H1 (cell line): Measurements from ENCODE around the gene MEF2D. TPM values are rescaled to one million over a fixed set of nuclear protein-coding genes. Genes with fewer than 3 reads are reported as not detected.

Experiments used
- CTCF ChIA-PET: fragments of 300-600 bp; sonication (Branson Sonifier 250); formaldehyde crosslinking; loops from one replicate; lab custom pipeline; 2021; ENCODE audit not compliant: partially characterized antibody; lab: Charles Lee
- POLR2A ChIA-PET: fragments of 300-600 bp; sonication (Branson Sonifier 250); formaldehyde crosslinking; loops from one replicate; lab custom pipeline; 2021; ENCODE audit warnings: inconsistent platforms; ENCODE audit not compliant: partially characterized antibody; lab: Charles Lee
- DNase-seq, 2 experiments: peaks; one replicate each; pipeline versions ENCODE4 v3.0.0 to v3.0.0-alpha.2; 2010 to 2022; ENCODE audit warnings: low spot score in 2 of 2, low read depth in 1 of 2, mixed read lengths in 1 of 2
- FAIRE-seq: peaks from 2 replicates; lab custom pipeline; 2011; peaks lifted over from hg19 to GRCh38; lab: Jason Lieb, UNC
- H2AFZ ChIP-seq: 2 replicates; pipeline ENCODE4 v1.8.1; 2012; ENCODE audit warnings: low read length, inconsistent platforms
- H2AK5ac ChIP-seq: 2 replicates; pipeline ENCODE4 v1.6.1; 2013; ENCODE audit warnings: low read depth, low read length
- H2BK120ac ChIP-seq: replicated peaks from 2 replicates; pipeline ENCODE3; 2013; ENCODE audit warnings: low read depth, low read length, inconsistent platforms
- H2BK12ac ChIP-seq: 2 replicates; pipeline ENCODE4 v1.6.1; 2013; ENCODE audit warnings: low read depth, low read length
- H2BK15ac ChIP-seq: 2 replicates; pipeline ENCODE4 v1.6.1; 2013; ENCODE audit warnings: low read length
- H2BK20ac ChIP-seq: 2 replicates; pipeline ENCODE4 v1.6.1; 2013; ENCODE audit warnings: low read length
- H2BK5ac ChIP-seq: 2 replicates; pipeline ENCODE4 v1.6.1; 2013; ENCODE audit warnings: low read depth, low read length
- H3K14ac ChIP-seq: 2 replicates; pipeline ENCODE4 v1.6.1; 2013; ENCODE audit warnings: inconsistent platforms; ENCODE audit not compliant: insufficient read length
- H3K18ac ChIP-seq: 2 replicates; pipeline ENCODE4 v1.6.1; 2013; ENCODE audit warnings: low read length; ENCODE audit errors: extremely low read depth
- H3K23ac ChIP-seq: 2 replicates; pipeline ENCODE4 v1.6.1; 2013; ENCODE audit warnings: inconsistent platforms; ENCODE audit not compliant: insufficient read length
- H3K23me2 ChIP-seq: 2 replicates; pipeline ENCODE4 v1.6.1; 2013; ENCODE audit warnings: low read depth, low read length
- H3K27ac ChIP-seq: 2 replicates; pipeline ENCODE4 v1.6.1; 2011; ENCODE audit warnings: low read depth, low read length, inconsistent platforms
- H3K27me3 ChIP-seq, 4 experiments: replicated peaks in 1 of 4; 1 replicate in 1 of 4; 2 replicates in 3 of 4; pipeline versions ENCODE4 v1.6.1 to v1.8.1; 2011 to 2013; ENCODE audit warnings: low read length in 3 of 4, mild to moderate bottlenecking in 3 of 4, inconsistent platforms in 2 of 4, mixed read lengths in 2 of 4, moderate library complexity in 1 of 4; ENCODE audit not compliant: control insufficient read depth in 3 of 4, insufficient read depth in 3 of 4; ENCODE audit errors: extremely low read depth in 1 of 4
- H3K36me3 ChIP-seq, 4 experiments: 2 replicates each; pipeline versions ENCODE4 v1.6.1 to v1.8.1; 2011 to 2013; ENCODE audit warnings: mild to moderate bottlenecking in 4 of 4, low read length in 3 of 4, moderate library complexity in 2 of 4, control low read depth in 1 of 4, inconsistent platforms in 1 of 4; ENCODE audit not compliant: insufficient read depth in 4 of 4, control insufficient read depth in 2 of 4
- H3K4ac ChIP-seq: replicated peaks from 2 replicates; pipeline ENCODE3; 2013; ENCODE audit warnings: low read length, low read depth, mixed read lengths, inconsistent platforms; ENCODE audit not compliant: insufficient read length
- H3K4me1 ChIP-seq, 4 experiments: replicated peaks in 1 of 4; 1 replicate in 1 of 4; 2 replicates in 3 of 4; pipeline versions ENCODE4 v1.6.1 to v1.8.1; 2011 to 2013; ENCODE audit warnings: low read length in 3 of 4, inconsistent platforms in 2 of 4, mixed read lengths in 1 of 4; ENCODE audit not compliant: insufficient read depth in 4 of 4, control insufficient read depth in 3 of 4
- H3K4me2 ChIP-seq, 2 experiments: 2 replicates each; pipeline versions ENCODE4 v1.6.1 to v1.8.1; 2011 to 2013; ENCODE audit warnings: low read depth in 2 of 2, low read length in 2 of 2, control low read depth in 1 of 2, inconsistent platforms in 1 of 2, mild to moderate bottlenecking in 1 of 2; ENCODE audit not compliant: insufficient read depth in 1 of 2
- H3K4me3 ChIP-seq, 4 experiments: fragments of 200-600, 300-600 bp in 1 of 4; sonication (generic), shearing (Covaris generic), sonication (Bioruptor Twin) in 1 of 4; 2 replicates each; pipeline versions ENCODE4 v1.5.1 to v1.8.1; 2011 to 2016; ENCODE audit warnings: low read length in 4 of 4, low read depth in 3 of 4, control low read depth in 2 of 4, inconsistent platforms in 2 of 4, mild to moderate bottlenecking in 2 of 4, mixed read lengths in 1 of 4, moderate library complexity in 1 of 4; ENCODE audit not compliant: insufficient read depth in 2 of 4; ENCODE audit errors: extremely low read depth in 1 of 4
- H3K56ac ChIP-seq: replicated peaks from 2 replicates; pipeline ENCODE3; 2013; ENCODE audit warnings: low read depth, mild to moderate bottlenecking, mixed read lengths, low read length, inconsistent platforms; ENCODE audit not compliant: insufficient read length
- H3K79me1 ChIP-seq: 2 replicates; pipeline ENCODE4 v1.6.1; 2013; ENCODE audit warnings: low read depth, low read length, control low read depth
- H3K79me2 ChIP-seq, 2 experiments: 2 replicates each; pipeline versions ENCODE4 v1.6.1 to v1.8.1; 2012 to 2013; ENCODE audit warnings: low read length in 2 of 2, mild to moderate bottlenecking in 2 of 2, inconsistent platforms in 1 of 2; ENCODE audit not compliant: insufficient read depth in 2 of 2, control insufficient read depth in 1 of 2
- H3K9ac ChIP-seq, 4 experiments: replicated peaks in 1 of 4; 1 replicate in 1 of 4; 2 replicates in 3 of 4; pipeline versions ENCODE4 v1.6.1 to v1.8.1; 2011 to 2013; ENCODE audit warnings: low read depth in 3 of 4, low read length in 3 of 4, control low read depth in 2 of 4, mild to moderate bottlenecking in 2 of 4, moderate library complexity in 2 of 4, inconsistent platforms in 1 of 4; ENCODE audit errors: extremely low read depth in 1 of 4
- H3K9me3 ChIP-seq, 2 experiments: 2 replicates each; pipeline versions ENCODE4 v1.6.1 to v1.8.1; 2012 to 2013; ENCODE audit warnings: mild to moderate bottlenecking in 2 of 2, moderate library complexity in 2 of 2, control low read depth in 1 of 2, inconsistent platforms in 1 of 2, low read depth in 1 of 2, low read length in 1 of 2, mixed read lengths in 1 of 2; ENCODE audit not compliant: insufficient read depth in 2 of 2
- H4K20me1 ChIP-seq, 2 experiments: replicated peaks in 1 of 2; 2 replicates each; pipeline versions ENCODE3 to v1.8.1; 2011 to 2013; ENCODE audit warnings: inconsistent platforms in 2 of 2, low read length in 2 of 2, mild to moderate bottlenecking in 1 of 2; ENCODE audit not compliant: insufficient read depth in 2 of 2, control insufficient read depth in 1 of 2
- H4K5ac ChIP-seq: 2 replicates; pipeline ENCODE4 v1.6.1; 2013; ENCODE audit warnings: low read length, low read depth, mixed read lengths, inconsistent platforms; ENCODE audit not compliant: insufficient read length
- H4K8ac ChIP-seq: 2 replicates; pipeline ENCODE4 v1.8.0; 2013; ENCODE audit warnings: mild to moderate bottlenecking, moderate library complexity, low read length, inconsistent platforms; ENCODE audit not compliant: insufficient read depth; ENCODE audit errors: extremely low read depth
- H4K91ac ChIP-seq: replicated peaks from 2 replicates; pipeline ENCODE3; 2013; ENCODE audit warnings: low read length, mixed read lengths, inconsistent platforms; ENCODE audit not compliant: insufficient read length
- EGR1 ChIP-seq: IDR thresholded peaks from 2 replicates; pipeline ENCODE4 v1.6.1; 2011; ENCODE audit warnings: low read depth, low read length, borderline replicate concordance
- KDM1A ChIP-seq: fragments of 200-600, 300-600 bp; sonication (generic); IDR thresholded peaks from 2 replicates; pipeline ENCODE4 v1.7.1; 2016; ENCODE audit warnings: mild to moderate bottlenecking, low read length, borderline replicate concordance
- KDM4A ChIP-seq: IDR thresholded peaks from one replicate; pipeline ENCODE4 v1.7.1; 2012; ENCODE audit warnings: low read depth, mild to moderate bottlenecking, moderate library complexity, low read length, inconsistent platforms; ENCODE audit not compliant: severe bottlenecking
- MAFK ChIP-seq: IDR thresholded peaks from 2 replicates; pipeline ENCODE4 v1.6.1; 2012; ENCODE audit warnings: low read depth, mild to moderate bottlenecking, improper control_type of control experiment, low read length
- POLR2A ChIP-seq, 2 experiments: IDR thresholded peaks; 1 replicate in 1 of 2; 2 replicates in 1 of 2; pipeline ENCODE4 v1.6.1; 2011; ENCODE audit warnings: low read depth in 2 of 2, low read length in 2 of 2, mild to moderate bottlenecking in 2 of 2; ENCODE audit errors: control extremely low read depth in 1 of 2
- TAF1 ChIP-seq: IDR thresholded peaks from 2 replicates; pipeline ENCODE4 v1.6.1; 2011; ENCODE audit warnings: mild to moderate bottlenecking, low read depth, low read length
- TCF12 ChIP-seq: IDR thresholded peaks from 2 replicates; pipeline ENCODE4 v1.6.1; 2011; ENCODE audit warnings: low read depth, mild to moderate bottlenecking, low read length
- WGBS, 2 experiments: shearing (Covaris generic) in 1 of 2; methylation state at CpG; one replicate each; pipeline versions ENCODE4 v1.1.6 to v1.1.7; 2013 to 2015; ENCODE audit warnings: low lambda C conversion rate in 2 of 2, mixed read lengths in 2 of 2, inconsistent platforms in 1 of 2, low coverage in 1 of 2, missing lambda C conversion rate in 1 of 2; ENCODE audit not compliant: insufficient replicate concordance in 2 of 2, insufficient coverage in 1 of 2, insufficient read length in 1 of 2; ENCODE audit errors: extremely low coverage in 1 of 2, missing lambda C conversion rate in 1 of 2; 5-methylcytosine and 5-hydroxymethylcytosine counted together
- polyA plus RNA-seq, 7 experiments: library from polyadenylated mRNA; depleted of rRNA in 3 of 7; stranded (reverse) in 5 of 7; unstranded in 2 of 7; fragments of >200 nt in 5 of 7; fragments of 200-250 nt in 2 of 7; gene quantifications; 1 replicate in 5 of 7; 2 replicates in 1 of 7; 4 replicates in 1 of 7; pipeline versions ENCODE4 v1.2.1 to v1.2.3, GENCODE V29; 2011 to 2013; ENCODE audit warnings: missing spikeins in 2 of 7, mixed read lengths in 2 of 7
- total RNA-seq: library from RNA; stranded (reverse); fragmentation: NEBNext Ultra II Directional; extraction: Animal tissue kit (Norgen Biotek cat#: 25700); gene quantifications from 2 replicates; pipeline ENCODE4 v1.2.1, GENCODE V29; 2021

The MEF2D gene
- total and polyA plus RNA-seq, 2 of the 8 experiments (the other 6 are each of a cell fraction or from before 2014, with no cell fraction given), result 17.3 to 20.3 TPM

DNA sequence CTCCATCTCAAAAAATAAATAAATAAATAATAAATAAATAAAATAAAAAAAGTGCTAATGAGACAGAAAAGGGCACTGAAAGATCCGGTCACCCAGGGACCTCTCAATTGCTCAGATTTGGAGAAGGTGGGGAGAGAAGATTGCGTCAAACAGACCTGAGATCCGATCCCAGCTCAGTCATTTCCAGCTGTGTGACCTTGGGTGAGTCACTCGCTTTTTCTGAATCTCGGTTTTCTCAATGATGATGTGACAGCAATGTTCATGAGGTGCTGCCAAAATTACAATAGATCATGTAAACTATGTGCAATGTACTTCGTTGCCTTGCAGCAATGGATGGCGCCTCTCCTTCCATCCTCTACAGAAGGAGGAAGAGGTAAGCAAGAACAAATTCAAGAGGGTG lies 11.1 kb upstream of the MEF2D start:
- H3K9me3 ChIP-seq, result no peaks in the 10 kb centered on the region
- no peak overlapping the region for H4K8ac ChIP-seq
- no peaks in the 10 kb centered on the region for H3K36me3 ChIP-seq
- POLR2A ChIA-PET, result no interaction called here
- H3K23me2 ChIP-seq, result no peaks in the 10 kb centered on the region
- H2BK120ac ChIP-seq, result no peak overlapping the region
- no peak overlapping the region for H2AK5ac ChIP-seq
- H3K9ac ChIP-seq, result no peak overlapping the region
- no peak for DNase-seq
- no peak overlapping the region for H2BK12ac ChIP-seq
- H4K5ac ChIP-seq, result no peak overlapping the region
- no peak overlapping the region for H3K56ac ChIP-seq
- H3K79me1 ChIP-seq, result no peaks in the 10 kb centered on the region
- no peak overlapping the region for H2AFZ ChIP-seq
- H3K4me1 ChIP-seq, result peaks cover 0 to 11% (median 4%) of the 10 kb centered on the region in 4 experiments; a peak in 1 of 7 replicates
- H3K23ac ChIP-seq, result no peak overlapping the region
- no peak overlapping the region for H3K4me3 ChIP-seq
- H3K79me2 ChIP-seq, result no peaks in the 10 kb centered on the region
- H2BK20ac ChIP-seq, result no peak overlapping the region
- CTCF ChIA-PET, result interaction anchor here (2.8 kb wide), 1 partner anchor 11 kb away, joined by 8 read pairs; the partner anchor contains the start of gene MEF2D
- H2BK15ac ChIP-seq, result no peak overlapping the region
- no peaks in the 10 kb centered on the region for H3K27me3 ChIP-seq
- WGBS, 2 experiments, result 89% methylated on average over 7 of the region's 7 CpGs; no CpG with 5 or more reads in 1 of the 2 experiments
- no peaks in the 10 kb centered on the region for H4K20me1 ChIP-seq
- H3K14ac ChIP-seq, result no peak overlapping the region
- H2BK5ac ChIP-seq, result no peak overlapping the region
- FAIRE-seq, result no peak
- H3K18ac ChIP-seq, result no peak overlapping the region
- no peak overlapping the region for H3K4ac ChIP-seq
- no peak overlapping the region for H3K27ac ChIP-seq
- H3K4me2 ChIP-seq, result no peak overlapping the region
- H4K91ac ChIP-seq, result no peak overlapping the region
- TF ChIP-seq KDM1A (no peak), KDM4A (no peak), TCF12 (no peak), POLR2A (IDR thresholded peaks at IDR 0.05; ENCODE audit: control extremely low read depth in 1 of 2, low read depth in 2 of 2, low read length in 2 of 2) (no peak), EGR1 (no peak), TAF1 (no peak), MAFK (no peak)
